Glutamatergic neuron (in vitro differentiated cells): ENCODE results near the gene PSMD3. TPM values are rescaled to one million over a fixed set of nuclear protein-coding genes. Genes with fewer than 3 reads are reported as not detected.

Source experiments
- DNase-seq: peaks from one replicate; pipeline ENCODE4 v3.0.0; 2022
- H3K27ac Mint-ChIP-seq: one replicate; pipeline ENCODE4 v1.8.0; 2020; ENCODE audit warnings: mild to moderate bottlenecking, mixed read lengths, inconsistent platforms; ENCODE audit not compliant: unreplicated experiment
- H3K27me3 Mint-ChIP-seq: one replicate; pipeline ENCODE4 v1.8.0; 2020; ENCODE audit warnings: mild to moderate bottlenecking, moderate library complexity, mixed read lengths, inconsistent platforms; ENCODE audit not compliant: unreplicated experiment
- H3K36me3 Mint-ChIP-seq: one replicate; pipeline ENCODE4 v1.8.0; 2020; ENCODE audit warnings: mild to moderate bottlenecking, mixed read lengths, inconsistent platforms; ENCODE audit not compliant: unreplicated experiment
- H3K4me1 Mint-ChIP-seq: one replicate; pipeline ENCODE4 v1.8.0; 2020; ENCODE audit warnings: mild to moderate bottlenecking, low read depth, mixed read lengths, inconsistent platforms; ENCODE audit not compliant: unreplicated experiment
- H3K4me3 Mint-ChIP-seq: one replicate; pipeline ENCODE4 v1.8.0; 2020; ENCODE audit warnings: mild to moderate bottlenecking, mixed read lengths, inconsistent platforms; ENCODE audit not compliant: unreplicated experiment
- H3K9me3 Mint-ChIP-seq: one replicate; pipeline ENCODE4 v1.8.0; 2020; ENCODE audit warnings: mild to moderate bottlenecking, moderate library complexity, mixed read lengths, inconsistent platforms; ENCODE audit not compliant: unreplicated experiment
- CTCF ChIP-seq: fragments of 200-600 bp; sonication (generic); IDR thresholded peaks from one replicate; pipeline ENCODE4 v1.5.0; 2021; ENCODE audit not compliant: partially characterized antibody, unreplicated experiment
- total RNA-seq: library from RNA; stranded (reverse); fragmentation: NEBNext Ultra II Directional; extraction: Animal tissue kit (Norgen Biotek cat#: 25700); gene quantifications from one replicate; pipeline ENCODE4 v1.2.1, GENCODE V29; 2021; ENCODE audit not compliant: unreplicated experiment

The PSMD3 gene
- total RNA-seq, 1 donor from 2014 or later = 113 TPM

GRCh38 chr17:39972271-39972670 lies 8.3 kb upstream of the PSMD3 start:
- no peak overlapping the region for H3K4me3 Mint-ChIP-seq
- no peak for TF ChIP-seq CTCF
- no peak overlapping the region for H3K27ac Mint-ChIP-seq
- no peak for DNase-seq
- H3K27me3 Mint-ChIP-seq = peaks cover 10% of the 10 kb centered on the region
- H3K36me3 Mint-ChIP-seq = no peaks in the 10 kb centered on the region
- H3K4me1 Mint-ChIP-seq = peaks cover 4% of the 10 kb centered on the region
- H3K9me3 Mint-ChIP-seq = no peaks in the 10 kb centered on the region

- no peak overlapping the region for H3K27ac Mint-ChIP-seq
Measured at GRCh38 chr17:39973496-39973895, 7.1 kb upstream of the PSMD3 start.

GRCh38 chr17:39974433-39974832 lies 6.2 kb upstream of the PSMD3 start:
- no peak for DNase-seq
- H3K36me3 Mint-ChIP-seq = no peaks in the 10 kb centered on the region
- H3K27ac Mint-ChIP-seq = no peak overlapping the region
- peaks cover 4% of the 10 kb centered on the region for H3K4me1 Mint-ChIP-seq
- no peaks in the 10 kb centered on the region for H3K9me3 Mint-ChIP-seq
- H3K27me3 Mint-ChIP-seq = peaks cover 13% of the 10 kb centered on the region
- no peak overlapping the region for H3K4me3 Mint-ChIP-seq
- TF ChIP-seq CTCF = no peak

More at GRCh38 chr17:39973496-39973895, 7.1 kb upstream of the PSMD3 start:
- no peak for DNase-seq
- no peak overlapping the region for H3K4me3 Mint-ChIP-seq
- no peak for TF ChIP-seq CTCF
- peaks cover 4% of the 10 kb centered on the region for H3K4me1 Mint-ChIP-seq
- H3K9me3 Mint-ChIP-seq = no peaks in the 10 kb centered on the region
- peaks cover 10% of the 10 kb centered on the region for H3K27me3 Mint-ChIP-seq
- H3K36me3 Mint-ChIP-seq = no peaks in the 10 kb centered on the region

GRCh38 chr17:39975801-39976200 lies 4.8 kb upstream of the PSMD3 start:
- Mint-ChIP-seq H3K27me3 (peaks cover 9% of the 10 kb centered on the region), H3K4me1 (peaks cover 4% of the 10 kb centered on the region), H3K36me3 (no peaks in the 10 kb centered on the region), H3K9me3 (peaks cover 2% of the 10 kb centered on the region), H3K4me3 (no peak overlapping the region), H3K27ac (no peak overlapping the region)
- DNase-seq = no peak
- TF ChIP-seq CTCF = no peak

GRCh38 chr17:39979016-39979670 lies 1.5 kb upstream of the PSMD3 start:
- TF ChIP-seq CTCF = no peak
- Mint-ChIP-seq H3K4me3 (peak overlapping the region; percentile 94), H3K36me3 (no peaks in the 10 kb centered on the region), H3K4me1 (peaks cover 12% of the 10 kb centered on the region), H3K27ac (no peak overlapping the region), H3K27me3 (peaks cover 11% of the 10 kb centered on the region), H3K9me3 (peaks cover 2% of the 10 kb centered on the region)
- DNase-seq = no peak
